Esophagus squamous epithelium (tissue), 5 donors: Measurements from ENCODE around the gene JDP2. TPM values are rescaled to one million over a fixed set of nuclear protein-coding genes. Genes with fewer than 3 reads are reported as not detected.

Source experiments
- DNase-seq: peaks from one replicate; lab custom pipeline; 2025; lab: John Stamatoyannopoulos, UW
- H3K27ac ChIP-seq, 4 donors: fragments of 200-600 bp; sonication (generic); one replicate each; pipeline ENCODE4 v1.5.1; 2016 to 2019; ENCODE audit warnings: mild to moderate bottlenecking in 1 of 4
- H3K27me3 ChIP-seq, 4 donors: fragments of 200-600 bp; sonication (generic); 1 replicate in 3 of 4; 2 replicates in 1 of 4; pipeline versions ENCODE4 v1.5.1 to v1.6.0; 2017 to 2021; ENCODE audit warnings: antibody characterized with exemption in 1 of 4
- H3K36me3 ChIP-seq, 3 donors: fragments of 200-600 bp; sonication (generic); one replicate each; pipeline ENCODE4 v1.5.1; 2016 to 2019
- H3K4me1 ChIP-seq, 3 donors: fragments of 200-600 bp; sonication (generic); one replicate each; pipeline ENCODE4 v1.5.1; 2017 to 2019
- H3K4me3 ChIP-seq, 4 donors: fragments of 200-600 bp; sonication (generic); 1 replicate in 3 of 4; 2 replicates in 1 of 4; pipeline ENCODE4 v1.5.1; 2016 to 2019; ENCODE audit warnings: mild to moderate bottlenecking in 2 of 4, moderate library complexity in 1 of 4
- H3K9me3 ChIP-seq, 3 donors: fragments of 200-600 bp; sonication (generic); one replicate each; pipeline ENCODE4 v1.5.1; 2016 to 2019
- CTCF ChIP-seq, 6 experiments: fragments of 450-650 bp in 4 of 6; fragments of 200-600 bp in 2 of 6; sonication (generic) in 2 of 6; IDR thresholded peaks; one replicate each; pipeline ENCODE4 v1.5.1; 2016 to 2019; ENCODE audit warnings: antibody characterized with exemption in 6 of 6, mild to moderate bottlenecking in 4 of 6, moderate library complexity in 4 of 6
- POLR2A ChIP-seq, 4 donors: fragments of 450-650 bp; IDR thresholded peaks; one replicate each; pipeline ENCODE4 v1.6.1; 2017; ENCODE audit warnings: antibody characterized with exemption in 4 of 4, mild to moderate bottlenecking in 4 of 4, moderate library complexity in 3 of 4
- WGBS, 2 donors: methylation state at CpG; one replicate each; pipeline ENCODE4 v1.1.5; 2018; 5-methylcytosine and 5-hydroxymethylcytosine counted together
- intact Hi-C: fragments of 100-400 bp; cut with DNase I; formaldehyde crosslinking; loops from one replicate; pipeline ENCODE4 v1.15.0; 2022
- total RNA-seq, 4 donors: library from RNA; depleted of rRNA; stranded (reverse); fragments of >200 nt; gene quantifications; one replicate each; pipeline ENCODE4 v1.1.0, GENCODE V29; 2016
- donor health status: DM: yes; HTN: yes; CAD: no.

JDP2 gene
- total RNA-seq, 4 donors from 2014 or later = 20.9 to 41.8 (median 36.9) TPM

- Histone ChIP-seq H3K9me3 (peaks cover 0 to 6% (median 0%) of the 10 kb centered on the region in 3 donors), H3K4me3 (no peak overlapping the region), H3K4me1 (peaks cover 19 to 32% (median 28%) of the 10 kb centered on the region in 3 donors), H3K36me3 (no peaks in the 10 kb centered on the region), H3K27ac (no peak overlapping the region), H3K27me3 (no peaks in the 10 kb centered on the region)
- TF ChIP-seq POLR2A (IDR thresholded peaks at IDR 0.05) (no peak), CTCF (IDR thresholded peaks at IDR 0.05) (no peak)
- intact Hi-C loops = no loop called here
- 100% methylated on average over 3 to 5 of the region's 5 CpGs for WGBS, 2 donors
- DNase-seq = no peak
These were observed 24.9 kb upstream of the JDP2 start for GRCh38 chr14:75402867-75403413.

GRCh38 chr14:75404847-75405246, 23.0 kb upstream of the JDP2 start:
- no peak for DNase-seq
- 78 to 84% methylated on average over 4 of the region's 4 CpGs for WGBS, 2 donors
- Histone ChIP-seq H3K9me3 (no peaks in the 10 kb centered on the region), H3K4me3 (no peak overlapping the region), H3K27me3 (no peaks in the 10 kb centered on the region), H3K27ac (no peak overlapping the region), H3K4me1 (peaks cover 19 to 25% (median 22%) of the 10 kb centered on the region in 3 donors), H3K36me3 (no peaks in the 10 kb centered on the region)
- intact Hi-C loops = no loop called here
- TF ChIP-seq POLR2A (IDR thresholded peaks at IDR 0.05) (no peak), CTCF (IDR thresholded peaks at IDR 0.05) (no peak)

GRCh38 chr14:75406102-75406501, 21.7 kb upstream of the JDP2 start:
- Histone ChIP-seq H3K4me3 (no peak overlapping the region), H3K36me3 (no peaks in the 10 kb centered on the region), H3K9me3 (no peaks in the 10 kb centered on the region), H3K4me1 (peaks cover 7 to 12% (median 9%) of the 10 kb centered on the region in 3 donors), H3K27ac (no peak overlapping the region), H3K27me3 (no peaks in the 10 kb centered on the region)
- intact Hi-C loops = no loop called here
- 87 to 93% methylated on average over 2 of the region's 2 CpGs for WGBS, 2 donors
- DNase-seq = no peak
- no peak for TF ChIP-seq CTCF (IDR thresholded peaks at IDR 0.05)
- no peak for TF ChIP-seq POLR2A (IDR thresholded peaks at IDR 0.05)

- intact Hi-C loops = no loop called here
- H3K36me3 ChIP-seq = no peaks in the 10 kb centered on the region
- H3K4me3 ChIP-seq = no peak overlapping the region
- TF ChIP-seq CTCF (IDR thresholded peaks at IDR 0.05) (no peak), POLR2A (IDR thresholded peaks at IDR 0.05) (no peak)
- peaks cover 2 to 5% (median 3%) of the 10 kb centered on the region in 3 donors for H3K4me1 ChIP-seq
- WGBS, 2 donors = 83 to 93% methylated on average over 3 of the region's 3 CpGs
- no peak for DNase-seq
- no peaks in the 10 kb centered on the region for H3K9me3 ChIP-seq
- H3K27me3 ChIP-seq = no peaks in the 10 kb centered on the region
- no peak overlapping the region for H3K27ac ChIP-seq
These were observed 21.0 kb upstream of the JDP2 start for GRCh38 chr14:75406856-75407255.

GRCh38 chr14:75409316-75410205, 18.3 kb upstream of the JDP2 start:
- H3K27me3 ChIP-seq = no peaks in the 10 kb centered on the region
- H3K27ac ChIP-seq = no peak overlapping the region
- no peak for DNase-seq
- no peaks in the 10 kb centered on the region for H3K36me3 ChIP-seq
- WGBS, 2 donors = 90 to 93% methylated on average over 9 to 10 of the region's 10 CpGs
- intact Hi-C loops = no loop called here
- TF ChIP-seq CTCF (IDR thresholded peaks at IDR 0.05) (no peak), POLR2A (IDR thresholded peaks at IDR 0.05) (no peak)
- peaks cover 0 to 14% (median 0%) of the 10 kb centered on the region in 3 donors for H3K4me1 ChIP-seq
- no peak overlapping the region for H3K4me3 ChIP-seq
- no peaks in the 10 kb centered on the region for H3K9me3 ChIP-seq
